Osteoblast (primary cell): Measurements from ENCODE around the gene ALDH7A1. TPM values are rescaled to one million over a fixed set of nuclear protein-coding genes. Genes with fewer than 3 reads are reported as not detected.

ENCODE experiments used
- DNase-seq: peaks from one replicate; pipeline ENCODE4 v3.0.0; 2011; ENCODE audit warnings: low spot score, mixed read lengths; ENCODE audit not compliant: insufficient read length; ENCODE audit errors: missing footprints
- H2AFZ ChIP-seq: 2 replicates; pipeline ENCODE4 v1.6.0; 2011; ENCODE audit warnings: mild to moderate bottlenecking, low read length
- H3K27ac ChIP-seq: 2 replicates; pipeline ENCODE4 v1.5.1; 2011; ENCODE audit warnings: mild to moderate bottlenecking, low read depth, low read length, moderate library complexity
- H3K27me3 ChIP-seq: 2 replicates; pipeline ENCODE4 v1.6.0; 2012; ENCODE audit warnings: mild to moderate bottlenecking, control low read depth, inconsistent platforms, low read length, moderate library complexity; ENCODE audit not compliant: insufficient read depth
- H3K36me3 ChIP-seq: 2 replicates; pipeline ENCODE4 v1.5.1; 2011; ENCODE audit warnings: mild to moderate bottlenecking, low read length, control low read depth, moderate library complexity; ENCODE audit not compliant: insufficient read depth
- H3K4me1 ChIP-seq: 2 replicates; pipeline ENCODE4 v1.5.1; 2011; ENCODE audit warnings: mild to moderate bottlenecking, low read length, control low read depth, moderate library complexity; ENCODE audit not compliant: insufficient read depth
- H3K4me2 ChIP-seq: 2 replicates; pipeline ENCODE4 v1.6.0; 2011; ENCODE audit warnings: mild to moderate bottlenecking, low read length; ENCODE audit not compliant: insufficient read depth
- H3K4me3 ChIP-seq: fragments of 200-600 bp; sonication (generic); 3 replicates; pipeline ENCODE4 v1.5.1; 2012; ENCODE audit warnings: mild to moderate bottlenecking, low read length, inconsistent platforms; ENCODE audit not compliant: insufficient read depth
- H3K79me2 ChIP-seq: 2 replicates; pipeline ENCODE4 v1.6.0; 2012; ENCODE audit warnings: mild to moderate bottlenecking, low read length, control low read depth, inconsistent platforms; ENCODE audit not compliant: insufficient read depth
- H3K9me3 ChIP-seq: 2 replicates; pipeline ENCODE4 v1.5.1; 2011; ENCODE audit warnings: low read depth, low read length, control low read depth
- H4K20me1 ChIP-seq: 2 replicates; pipeline ENCODE4 v1.6.0; 2012; ENCODE audit warnings: mild to moderate bottlenecking, low read length, control low read depth; ENCODE audit not compliant: insufficient read depth
- total RNA-seq: library from RNA; depleted of rRNA; stranded (reverse); fragments of >200 nt; gene quantifications from 2 replicates; pipeline ENCODE4 v1.2.3, GENCODE V29; 2012
- TF ChIP-seq, protein P1 (sequence below): IDR thresholded peaks from 2 replicates; pipeline ENCODE4 v1.5.1; 2011; ENCODE audit warnings: mild to moderate bottlenecking, low read depth, low read length, moderate library complexity; ENCODE audit errors: extremely low read depth

The ALDH7A1 gene
- total RNA-seq, 1 donor, result 39.1 TPM

DNA sequence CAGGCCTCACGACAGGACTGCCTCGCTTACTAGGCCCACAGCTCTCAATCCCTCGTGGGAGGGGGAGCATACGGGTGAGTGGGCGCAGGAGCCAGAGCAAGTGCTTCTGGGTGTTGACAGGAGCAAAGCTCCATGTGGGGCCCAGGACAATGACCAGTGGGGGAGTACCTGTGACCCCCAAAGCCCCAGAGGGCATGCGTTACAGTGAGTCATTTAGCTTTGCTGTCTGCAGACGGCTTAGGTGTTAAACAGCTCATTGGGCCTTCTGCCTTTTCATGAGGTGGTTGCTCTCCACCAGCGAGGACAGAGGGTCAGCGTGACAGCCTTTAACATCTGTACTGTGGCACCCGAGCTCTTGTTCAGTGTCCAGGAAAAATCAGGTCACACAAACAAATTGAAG, 93.6 kb downstream of the ALDH7A1 start:
- Histone ChIP-seq H3K27ac (no peak overlapping the region), H3K27me3 (no peaks in the 10 kb centered on the region), H3K79me2 (no peaks in the 10 kb centered on the region), H3K9me3 (no peaks in the 10 kb centered on the region), H2AFZ (no peak overlapping the region), H3K4me3 (no peak overlapping the region), H3K4me2 (no peak overlapping the region), H4K20me1 (no peaks in the 10 kb centered on the region), H3K36me3 (no peaks in the 10 kb centered on the region), H3K4me1 (peaks cover 12% of the 10 kb centered on the region)
- no peak for DNase-seq
- TF ChIP-seq, protein P1, sequence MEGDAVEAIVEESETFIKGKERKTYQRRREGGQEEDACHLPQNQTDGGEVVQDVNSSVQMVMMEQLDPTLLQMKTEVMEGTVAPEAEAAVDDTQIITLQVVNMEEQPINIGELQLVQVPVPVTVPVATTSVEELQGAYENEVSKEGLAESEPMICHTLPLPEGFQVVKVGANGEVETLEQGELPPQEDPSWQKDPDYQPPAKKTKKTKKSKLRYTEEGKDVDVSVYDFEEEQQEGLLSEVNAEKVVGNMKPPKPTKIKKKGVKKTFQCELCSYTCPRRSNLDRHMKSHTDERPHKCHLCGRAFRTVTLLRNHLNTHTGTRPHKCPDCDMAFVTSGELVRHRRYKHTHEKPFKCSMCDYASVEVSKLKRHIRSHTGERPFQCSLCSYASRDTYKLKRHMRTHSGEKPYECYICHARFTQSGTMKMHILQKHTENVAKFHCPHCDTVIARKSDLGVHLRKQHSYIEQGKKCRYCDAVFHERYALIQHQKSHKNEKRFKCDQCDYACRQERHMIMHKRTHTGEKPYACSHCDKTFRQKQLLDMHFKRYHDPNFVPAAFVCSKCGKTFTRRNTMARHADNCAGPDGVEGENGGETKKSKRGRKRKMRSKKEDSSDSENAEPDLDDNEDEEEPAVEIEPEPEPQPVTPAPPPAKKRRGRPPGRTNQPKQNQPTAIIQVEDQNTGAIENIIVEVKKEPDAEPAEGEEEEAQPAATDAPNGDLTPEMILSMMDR, result no peak

DNA sequence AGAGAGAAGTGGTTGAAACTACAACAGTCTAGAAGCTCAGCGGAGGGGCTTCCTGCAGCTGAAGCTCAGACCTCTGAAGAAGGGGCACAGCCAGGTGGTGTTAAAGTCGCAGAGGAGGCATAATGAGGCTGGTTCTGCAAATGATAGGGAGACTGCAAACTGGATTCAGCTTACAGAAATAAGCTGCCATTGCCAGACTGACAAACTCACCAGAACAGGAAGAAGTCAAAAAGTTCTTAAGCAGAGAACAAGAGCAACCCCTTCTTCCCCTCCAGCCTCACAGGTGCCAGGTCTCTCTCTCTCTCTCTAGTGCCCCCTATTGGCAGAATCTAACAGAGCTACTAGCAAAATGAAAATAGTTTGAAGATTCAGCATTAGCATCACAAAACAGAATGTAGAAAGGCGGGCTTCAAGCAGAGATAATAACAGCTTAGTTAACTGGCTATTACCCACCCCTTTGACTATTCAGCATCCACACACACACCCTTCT, 95.1 kb downstream of the ALDH7A1 start:
- no peaks in the 10 kb centered on the region for H3K36me3 ChIP-seq
- no peak for DNase-seq
- no peaks in the 10 kb centered on the region for H4K20me1 ChIP-seq
- H3K27ac ChIP-seq, result no peak overlapping the region
- no peaks in the 10 kb centered on the region for H3K27me3 ChIP-seq
- no peaks in the 10 kb centered on the region for H3K9me3 ChIP-seq
- peaks cover 12% of the 10 kb centered on the region for H3K4me1 ChIP-seq
- no peak overlapping the region for H3K4me2 ChIP-seq
- H2AFZ ChIP-seq, result no peak overlapping the region
- H3K4me3 ChIP-seq, result no peak overlapping the region
- TF ChIP-seq, protein P1, result peak; percentile 64
- H3K79me2 ChIP-seq, result no peaks in the 10 kb centered on the region

DNA sequence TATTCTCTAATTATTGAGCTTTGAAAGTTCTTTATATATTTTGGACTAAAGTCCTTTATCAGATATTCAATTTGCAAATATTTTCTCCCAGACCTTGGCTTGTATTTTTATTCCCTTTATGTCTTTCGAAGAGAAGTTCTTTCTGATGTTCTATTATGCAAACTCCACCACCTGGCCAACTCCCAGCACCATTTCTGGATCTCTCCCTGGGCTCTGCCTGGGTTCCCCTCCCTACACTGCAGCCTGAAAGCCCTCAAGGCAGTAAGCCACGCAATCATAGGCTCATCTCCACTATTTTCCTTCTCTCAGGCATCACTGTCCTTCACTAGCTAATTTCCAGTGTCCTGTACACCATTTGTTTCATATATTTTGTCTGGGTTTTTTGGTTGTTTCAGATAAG, 95.7 kb downstream of the ALDH7A1 start:
- H2AFZ ChIP-seq, result no peak overlapping the region
- H3K4me2 ChIP-seq, result no peak overlapping the region
- no peaks in the 10 kb centered on the region for H4K20me1 ChIP-seq
- TF ChIP-seq, protein P1, result no peak
- no peaks in the 10 kb centered on the region for H3K9me3 ChIP-seq
- no peaks in the 10 kb centered on the region for H3K79me2 ChIP-seq
- H3K4me1 ChIP-seq, result peaks cover 11% of the 10 kb centered on the region
- no peak overlapping the region for H3K4me3 ChIP-seq
- H3K27ac ChIP-seq, result no peak overlapping the region
- H3K36me3 ChIP-seq, result peaks cover 5% of the 10 kb centered on the region
- no peaks in the 10 kb centered on the region for H3K27me3 ChIP-seq
- DNase-seq, result no peak

DNA sequence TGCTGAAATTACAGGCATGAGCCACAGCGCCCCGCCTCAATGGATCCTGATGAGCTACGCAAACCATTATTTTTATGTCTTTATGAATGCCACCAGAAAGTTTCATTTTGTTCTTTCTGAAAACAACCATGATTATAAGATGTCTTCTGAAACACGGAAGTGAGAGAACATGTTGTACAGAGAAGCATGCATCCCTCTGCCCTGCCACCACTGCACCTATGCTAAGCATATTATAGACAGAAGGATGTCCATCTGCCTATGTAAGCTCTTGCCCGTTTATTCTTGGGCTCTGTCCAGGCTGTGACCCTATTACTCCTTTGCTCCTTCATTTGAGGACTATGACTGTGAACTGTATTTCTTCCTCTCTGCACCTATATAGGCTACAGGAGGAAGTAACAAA, 97.5 kb downstream of the ALDH7A1 start:
- no peaks in the 10 kb centered on the region for H3K79me2 ChIP-seq
- no peak for DNase-seq
- no peaks in the 10 kb centered on the region for H3K27me3 ChIP-seq
- no peaks in the 10 kb centered on the region for H3K9me3 ChIP-seq
- H3K36me3 ChIP-seq, result peaks cover 21% of the 10 kb centered on the region
- H3K4me3 ChIP-seq, result no peak overlapping the region
- no peak overlapping the region for H3K27ac ChIP-seq
- no peaks in the 10 kb centered on the region for H3K4me1 ChIP-seq
- no peaks in the 10 kb centered on the region for H4K20me1 ChIP-seq
- TF ChIP-seq, protein P1, result no peak
- no peak overlapping the region for H3K4me2 ChIP-seq
- H2AFZ ChIP-seq, result no peak overlapping the region
